ENCODE results near the gene PCGF1.

PCGF1 gene

GRCh38 chr2:74551942-74552913 lies 44.7 kb upstream of the PCGF1 start:
- Histone ChIP-seq H3K27me3 (ENCODE audit: control insufficient read depth in 5 of 5, insufficient read depth in 4 of 5, low read length in 5 of 5) (no peaks in the 10 kb centered on the region), H3K9me3 (ENCODE audit: control insufficient read depth in 5 of 5, low read length in 5 of 5) (no peaks in the 10 kb centered on the region), H3K9ac (ENCODE audit: low read length in 5 of 5) (peak overlapping the region in 1 of 5 donors; percentile 45), H3K4me1 (ENCODE audit: control insufficient read depth in 5 of 5, insufficient read depth in 5 of 5, low read length in 5 of 5) (peaks cover 4 to 63% (median 52%) of the 10 kb centered on the region in 5 donors), H3K4me3 (ENCODE audit: low read depth in 1 of 5, low read length in 5 of 5) (no peak overlapping the region), H3K36me3 (ENCODE audit: control insufficient read depth in 5 of 5, insufficient read depth in 5 of 5, low read length in 5 of 5) (peaks cover 0 to 12% (median 9%) of the 10 kb centered on the region in 5 donors), H3K27ac (ENCODE audit: low read depth, low read length) (peak overlapping the region; percentile 84)

- Histone ChIP-seq H3K27ac (ENCODE audit: low read depth, low read length) (no peak overlapping the region), H3K9me3 (ENCODE audit: control insufficient read depth in 5 of 5, low read length in 5 of 5) (no peaks in the 10 kb centered on the region), H3K4me3 (ENCODE audit: low read depth in 1 of 5, low read length in 5 of 5) (no peak overlapping the region), H3K36me3 (ENCODE audit: control insufficient read depth in 5 of 5, insufficient read depth in 5 of 5, low read length in 5 of 5) (peaks cover 0 to 7% (median 3%) of the 10 kb centered on the region in 5 donors), H3K9ac (ENCODE audit: low read length in 5 of 5) (no peak overlapping the region), H3K4me1 (ENCODE audit: control insufficient read depth in 5 of 5, insufficient read depth in 5 of 5, low read length in 5 of 5) (peaks cover 4 to 56% (median 50%) of the 10 kb centered on the region in 5 donors), H3K27me3 (ENCODE audit: control insufficient read depth in 5 of 5, insufficient read depth in 4 of 5, low read length in 5 of 5) (no peaks in the 10 kb centered on the region)
Observed at GRCh38 chr2:74551530-74551929, 44.0 kb upstream of the PCGF1 start.

DNA sequence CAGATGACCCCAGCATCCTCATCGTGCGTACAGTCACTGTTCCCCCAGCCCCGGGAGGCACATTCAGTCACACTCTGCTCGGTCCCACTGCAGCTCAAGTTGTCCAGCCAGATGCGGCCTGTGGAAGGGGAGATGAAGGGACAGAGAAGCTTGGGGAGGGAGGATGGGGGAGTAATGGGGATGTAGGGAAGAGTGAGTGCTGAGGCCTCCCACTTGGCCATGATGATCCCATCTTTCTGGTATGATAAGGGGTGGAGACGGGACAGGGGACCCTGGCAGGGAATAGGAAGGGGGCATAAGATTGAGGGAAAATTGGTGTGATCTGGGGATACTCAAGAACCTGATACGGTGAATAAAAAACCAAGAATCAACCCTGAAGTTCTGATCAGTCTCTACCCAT lies 42.7 kb upstream of the PCGF1 start:
- H3K9me3 ChIP-seq (ENCODE audit: control insufficient read depth in 5 of 5, low read length in 5 of 5), result no peaks in the 10 kb centered on the region
- H3K4me1 ChIP-seq (ENCODE audit: control insufficient read depth in 5 of 5, insufficient read depth in 5 of 5, low read length in 5 of 5), result peaks cover 4 to 43% (median 37%) of the 10 kb centered on the region in 5 donors
- no peak overlapping the region for H3K27ac ChIP-seq (ENCODE audit: low read depth, low read length)
- no peak overlapping the region for H3K9ac ChIP-seq (ENCODE audit: low read length in 5 of 5)
- H3K36me3 ChIP-seq (ENCODE audit: control insufficient read depth in 5 of 5, insufficient read depth in 5 of 5, low read length in 5 of 5), result no peaks in the 10 kb centered on the region
- H3K27me3 ChIP-seq (ENCODE audit: control insufficient read depth in 5 of 5, insufficient read depth in 4 of 5, low read length in 5 of 5), result no peaks in the 10 kb centered on the region
- H3K4me3 ChIP-seq (ENCODE audit: low read depth in 1 of 5, low read length in 5 of 5), result no peak overlapping the region

- H3K27ac ChIP-seq (ENCODE audit: low read depth, low read length), result peak overlapping the region; percentile 72
Observed at GRCh38 chr2:74548900-74549826, 41.7 kb upstream of the PCGF1 start.

DNA sequence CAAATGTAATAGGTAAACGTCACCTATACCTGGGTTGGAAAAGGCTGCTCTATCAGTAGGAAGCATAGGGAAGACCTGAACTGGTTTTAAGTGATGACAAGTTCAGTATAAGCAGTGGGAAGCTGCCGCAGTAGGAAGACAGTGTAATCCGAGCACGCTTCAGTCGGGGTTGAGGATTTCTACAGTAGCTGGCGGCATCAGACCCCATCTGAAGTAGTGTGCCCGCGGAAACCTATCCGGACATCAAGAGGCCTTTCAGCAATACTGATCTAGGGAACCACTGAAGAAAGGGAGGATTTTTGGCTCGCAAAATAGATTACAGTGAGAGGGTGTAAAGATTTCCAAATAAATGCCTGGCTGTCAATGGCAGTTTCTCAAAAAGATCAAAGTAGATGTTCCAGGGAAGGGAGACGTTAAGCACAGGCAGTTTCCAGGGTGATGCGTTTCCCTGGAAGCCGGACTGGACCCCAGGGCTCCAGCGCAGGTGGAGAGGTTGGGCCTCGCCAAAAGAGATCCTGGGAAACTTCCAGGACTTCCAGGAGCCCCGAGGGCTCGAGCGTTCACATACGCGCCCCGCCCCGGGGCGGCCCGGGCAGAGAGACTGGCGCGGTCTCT lies 40.9 kb upstream of the PCGF1 start:
- Histone ChIP-seq H3K36me3 (ENCODE audit: control insufficient read depth in 5 of 5, insufficient read depth in 5 of 5, low read length in 5 of 5) (no peaks in the 10 kb centered on the region), H3K27ac (ENCODE audit: low read depth, low read length) (peak overlapping the region; percentile 72), H3K4me3 (ENCODE audit: low read depth in 1 of 5, low read length in 5 of 5) (peak overlapping the region; percentile 63 to 72 (median 67)), H3K9me3 (ENCODE audit: control insufficient read depth in 5 of 5, low read length in 5 of 5) (no peaks in the 10 kb centered on the region), H3K9ac (ENCODE audit: low read length in 5 of 5) (peak overlapping the region; percentile 0 to 72 (median 62)), H3K4me1 (ENCODE audit: control insufficient read depth in 5 of 5, insufficient read depth in 5 of 5, low read length in 5 of 5) (peaks cover 4 to 29% (median 25%) of the 10 kb centered on the region in 5 donors), H3K27me3 (ENCODE audit: control insufficient read depth in 5 of 5, insufficient read depth in 4 of 5, low read length in 5 of 5) (no peaks in the 10 kb centered on the region)

More at GRCh38 chr2:74548900-74549826, 41.7 kb upstream of the PCGF1 start:
- Histone ChIP-seq H3K9ac (ENCODE audit: low read length in 5 of 5) (peak overlapping the region; percentile 26 to 76 (median 70)), H3K9me3 (ENCODE audit: control insufficient read depth in 5 of 5, low read length in 5 of 5) (no peaks in the 10 kb centered on the region), H3K27me3 (ENCODE audit: control insufficient read depth in 5 of 5, insufficient read depth in 4 of 5, low read length in 5 of 5) (no peaks in the 10 kb centered on the region), H3K36me3 (ENCODE audit: control insufficient read depth in 5 of 5, insufficient read depth in 5 of 5, low read length in 5 of 5) (no peaks in the 10 kb centered on the region), H3K4me3 (ENCODE audit: low read depth in 1 of 5, low read length in 5 of 5) (peak overlapping the region in 4 of 5 donors; percentile 66 to 72 (median 68)), H3K4me1 (ENCODE audit: control insufficient read depth in 5 of 5, insufficient read depth in 5 of 5, low read length in 5 of 5) (peaks cover 4 to 36% (median 30%) of the 10 kb centered on the region in 5 donors)

DNA sequence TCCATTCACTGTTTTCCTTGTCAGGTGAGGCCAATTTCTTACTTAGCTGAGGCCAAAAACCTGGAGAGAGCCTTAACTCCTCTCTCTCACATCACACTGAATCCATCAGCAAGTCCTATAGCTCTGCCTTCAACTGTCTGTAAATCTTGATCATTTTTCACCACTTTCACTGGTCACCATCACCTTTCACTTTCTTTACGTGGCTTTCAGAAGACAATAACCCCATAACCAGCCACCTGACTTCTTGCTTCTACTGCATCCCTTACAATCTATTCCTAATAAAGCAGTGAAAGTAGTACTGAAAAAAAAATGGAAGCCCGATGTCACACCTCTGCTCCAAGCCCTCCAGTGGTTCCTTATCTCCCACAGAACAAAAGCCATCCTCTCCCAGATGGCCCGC lies 38.5 kb upstream of the PCGF1 start:
- H3K4me3 ChIP-seq (ENCODE audit: low read depth in 1 of 5, low read length in 5 of 5), result no peak overlapping the region
- H3K9ac ChIP-seq (ENCODE audit: low read length in 5 of 5), result no peak overlapping the region
- H3K27me3 ChIP-seq (ENCODE audit: control insufficient read depth in 5 of 5, insufficient read depth in 4 of 5, low read length in 5 of 5), result no peaks in the 10 kb centered on the region
- H3K4me1 ChIP-seq (ENCODE audit: control insufficient read depth in 5 of 5, insufficient read depth in 5 of 5, low read length in 5 of 5), result peaks cover 4 to 21% (median 18%) of the 10 kb centered on the region in 5 donors
- H3K36me3 ChIP-seq (ENCODE audit: control insufficient read depth in 5 of 5, insufficient read depth in 5 of 5, low read length in 5 of 5), result no peaks in the 10 kb centered on the region
- no peaks in the 10 kb centered on the region for H3K9me3 ChIP-seq (ENCODE audit: control insufficient read depth in 5 of 5, low read length in 5 of 5)
- no peak overlapping the region for H3K27ac ChIP-seq (ENCODE audit: low read depth, low read length)

DNA sequence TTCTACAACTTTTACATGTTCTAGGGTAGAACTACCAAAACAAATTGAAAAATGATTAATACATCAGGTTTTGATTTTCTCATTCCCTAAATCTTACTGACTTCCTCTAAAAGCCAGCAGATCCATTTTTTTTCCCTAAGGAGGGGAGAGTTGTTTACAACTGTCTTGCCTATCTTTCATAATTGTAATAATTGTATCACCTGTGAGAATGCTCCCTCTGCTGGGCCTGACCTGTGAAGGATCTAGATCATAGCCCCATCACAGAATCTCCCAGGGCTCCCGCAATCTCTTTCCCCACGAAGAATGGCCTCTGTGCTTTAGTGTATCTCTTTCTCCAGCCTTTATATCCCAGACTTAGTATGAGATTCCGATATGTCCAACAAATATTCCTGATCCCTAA lies 37.1 kb upstream of the PCGF1 start:
- H3K4me3 ChIP-seq (ENCODE audit: low read depth in 1 of 5, low read length in 5 of 5), result no peak overlapping the region
- no peak overlapping the region for H3K9ac ChIP-seq (ENCODE audit: low read length in 5 of 5)
- H3K4me1 ChIP-seq (ENCODE audit: control insufficient read depth in 5 of 5, insufficient read depth in 5 of 5, low read length in 5 of 5), result peaks cover 2 to 15% (median 13%) of the 10 kb centered on the region in 5 donors
- H3K27ac ChIP-seq (ENCODE audit: low read depth, low read length), result no peak overlapping the region
- no peaks in the 10 kb centered on the region for H3K9me3 ChIP-seq (ENCODE audit: control insufficient read depth in 5 of 5, low read length in 5 of 5)
- H3K36me3 ChIP-seq (ENCODE audit: control insufficient read depth in 5 of 5, insufficient read depth in 5 of 5, low read length in 5 of 5), result no peaks in the 10 kb centered on the region
- H3K27me3 ChIP-seq (ENCODE audit: control insufficient read depth in 5 of 5, insufficient read depth in 4 of 5, low read length in 5 of 5), result no peaks in the 10 kb centered on the region

- no peak overlapping the region for H3K4me3 ChIP-seq (ENCODE audit: low read depth in 1 of 5, low read length in 5 of 5)
- H3K4me1 ChIP-seq (ENCODE audit: control insufficient read depth in 5 of 5, insufficient read depth in 5 of 5, low read length in 5 of 5), result peaks cover 0 to under 1% (median 0%) of the 10 kb centered on the region in 5 donors
- no peak overlapping the region for H3K27ac ChIP-seq (ENCODE audit: low read depth, low read length)
- no peaks in the 10 kb centered on the region for H3K36me3 ChIP-seq (ENCODE audit: control insufficient read depth in 5 of 5, insufficient read depth in 5 of 5, low read length in 5 of 5)
- no peak overlapping the region for H3K9ac ChIP-seq (ENCODE audit: low read length in 5 of 5)
- no peaks in the 10 kb centered on the region for H3K27me3 ChIP-seq (ENCODE audit: control insufficient read depth in 5 of 5, insufficient read depth in 4 of 5, low read length in 5 of 5)
- no peaks in the 10 kb centered on the region for H3K9me3 ChIP-seq (ENCODE audit: control insufficient read depth in 5 of 5, low read length in 5 of 5)
Observed at GRCh38 chr2:74542978-74543377, 35.5 kb upstream of the PCGF1 start.

DNA sequence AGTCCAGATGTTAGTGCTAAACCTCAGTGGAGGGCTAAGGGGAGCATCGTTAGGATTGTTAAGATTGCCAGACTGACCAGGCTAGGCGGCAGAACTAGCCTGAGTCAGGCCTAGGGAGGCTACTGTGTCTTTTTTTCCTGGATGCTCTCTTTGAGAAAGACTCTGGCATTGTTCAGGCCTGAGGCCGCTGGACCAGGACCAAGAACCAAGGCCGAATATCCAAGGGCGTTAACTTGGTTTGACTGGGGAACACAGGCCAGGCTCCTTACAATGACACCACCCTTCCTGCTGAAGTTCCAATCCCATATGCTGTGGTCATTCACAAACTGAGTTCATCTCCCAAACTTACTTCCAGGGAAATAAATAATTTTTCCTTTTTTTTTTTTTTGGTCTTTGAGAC lies 32.8 kb upstream of the PCGF1 start:
- H3K27ac ChIP-seq (ENCODE audit: low read depth, low read length), result no peak overlapping the region
- no peaks in the 10 kb centered on the region for H3K4me1 ChIP-seq (ENCODE audit: control insufficient read depth in 5 of 5, insufficient read depth in 5 of 5, low read length in 5 of 5)
- H3K27me3 ChIP-seq (ENCODE audit: control insufficient read depth in 5 of 5, insufficient read depth in 4 of 5, low read length in 5 of 5), result no peaks in the 10 kb centered on the region
- no peaks in the 10 kb centered on the region for H3K9me3 ChIP-seq (ENCODE audit: control insufficient read depth in 5 of 5, low read length in 5 of 5)
- no peak overlapping the region for H3K9ac ChIP-seq (ENCODE audit: low read length in 5 of 5)
- H3K36me3 ChIP-seq (ENCODE audit: control insufficient read depth in 5 of 5, insufficient read depth in 5 of 5, low read length in 5 of 5), result no peaks in the 10 kb centered on the region
- H3K4me3 ChIP-seq (ENCODE audit: low read depth in 1 of 5, low read length in 5 of 5), result no peak overlapping the region

Data from subcutaneous abdominal adipose tissue (tissue), 5 donors.